Neuronal stem cell (in vitro differentiated cells): ENCODE data around the gene CCDC85C.

Experiments used
- DNase-seq: peaks from one replicate; pipeline ENCODE4 v3.0.0-alpha.2; 2013; ENCODE audit warnings: low spot score
- H2AFZ ChIP-seq: one replicate; pipeline ENCODE4 v1.6.1; 2013; ENCODE audit warnings: mild to moderate bottlenecking, low read length, inconsistent platforms
- H2AK5ac ChIP-seq: 2 replicates; pipeline ENCODE4 v1.6.1; 2013; ENCODE audit warnings: low read depth, mild to moderate bottlenecking, inconsistent platforms, low read length, moderate library complexity, mixed read lengths
- H2BK120ac ChIP-seq: 2 replicates; pipeline ENCODE4 v1.6.1; 2013; ENCODE audit warnings: low read depth, mild to moderate bottlenecking, inconsistent platforms, low read length, moderate library complexity, mixed read lengths
- H2BK12ac ChIP-seq: one replicate; pipeline ENCODE4 v1.6.1; 2013; ENCODE audit warnings: low read length, inconsistent platforms
- H2BK15ac ChIP-seq: 2 replicates; pipeline ENCODE4 v1.6.1; 2013; ENCODE audit warnings: mild to moderate bottlenecking, low read length, inconsistent platforms, mixed read lengths
- H2BK5ac ChIP-seq: one replicate; pipeline ENCODE4 v1.6.1; 2013; ENCODE audit warnings: inconsistent platforms, mild to moderate bottlenecking, low read length, moderate library complexity
- H3K14ac ChIP-seq: one replicate; pipeline ENCODE4 v1.6.1; 2013; ENCODE audit warnings: low read length, inconsistent platforms
- H3K18ac ChIP-seq: 2 replicates; pipeline ENCODE4 v1.6.1; 2013; ENCODE audit warnings: low read length, inconsistent platforms
- H3K23ac ChIP-seq: 2 replicates; pipeline ENCODE4 v1.6.1; 2013; ENCODE audit warnings: low read depth, mild to moderate bottlenecking, mixed read lengths, low read length, inconsistent platforms; ENCODE audit not compliant: poor library complexity
- H3K27ac ChIP-seq: replicated peaks from 3 replicates; pipeline ENCODE4 v1.5.1; 2013; ENCODE audit warnings: low read length, inconsistent platforms
- H3K27me3 ChIP-seq, 3 experiments: 2 replicates each; pipeline ENCODE4 v1.6.1; 2013; ENCODE audit warnings: low read length in 3 of 3, mild to moderate bottlenecking in 2 of 3, inconsistent platforms in 1 of 3, low read depth in 1 of 3, mixed read lengths in 1 of 3, moderate library complexity in 1 of 3; ENCODE audit not compliant: control insufficient read depth in 3 of 3, insufficient read depth in 3 of 3
- H3K36me3 ChIP-seq, 2 donors: replicated peaks in 1 of 2; 2 replicates each; pipeline ENCODE4 v1.6.1; 2013; ENCODE audit warnings: low read length in 2 of 2; ENCODE audit not compliant: control insufficient read depth in 2 of 2, insufficient read depth in 2 of 2
- H3K4ac ChIP-seq: 2 replicates; pipeline ENCODE4 v1.6.1; 2013; ENCODE audit warnings: inconsistent platforms, mild to moderate bottlenecking, low read length, moderate library complexity
- H3K4me1 ChIP-seq, 2 donors: 1 replicate in 1 of 2; 2 replicates in 1 of 2; pipeline ENCODE4 v1.6.1; 2013; ENCODE audit warnings: low read length in 2 of 2, low read depth in 1 of 2; ENCODE audit not compliant: control insufficient read depth in 2 of 2, insufficient read depth in 1 of 2
- H3K4me2 ChIP-seq: one replicate; pipeline ENCODE4 v1.6.1; 2013; ENCODE audit warnings: mild to moderate bottlenecking, low read length, inconsistent platforms; ENCODE audit not compliant: insufficient read depth, poor library complexity, severe bottlenecking
- H3K4me3 ChIP-seq, 2 donors: 2 replicates each; pipeline ENCODE4 v1.5.1; 2013; ENCODE audit warnings: low read length in 2 of 2, mild to moderate bottlenecking in 2 of 2, inconsistent platforms in 1 of 2, moderate library complexity in 1 of 2
- H3K79me1 ChIP-seq: one replicate; pipeline ENCODE4 v1.6.1; 2013; ENCODE audit warnings: low read depth, mild to moderate bottlenecking, inconsistent platforms, low read length, moderate library complexity
- H3K9ac ChIP-seq: one replicate; pipeline ENCODE4 v1.6.1; 2013; ENCODE audit warnings: mild to moderate bottlenecking, low read depth, low read length, inconsistent platforms; ENCODE audit not compliant: poor library complexity
- H3K9me3 ChIP-seq, 2 donors: replicated peaks in 1 of 2; 2 replicates each; pipeline versions ENCODE3 to v1.6.1; 2013; ENCODE audit warnings: low read length in 2 of 2, mild to moderate bottlenecking in 2 of 2, inconsistent platforms in 1 of 2, low read depth in 1 of 2, mixed read lengths in 1 of 2, moderate library complexity in 1 of 2; ENCODE audit not compliant: control insufficient read depth in 2 of 2, insufficient read depth in 1 of 2
- H4K8ac ChIP-seq: one replicate; pipeline ENCODE4 v1.6.1; 2013; ENCODE audit warnings: low read depth, mild to moderate bottlenecking, inconsistent platforms, low read length, moderate library complexity
- H4K91ac ChIP-seq: one replicate; pipeline ENCODE4 v1.6.1; 2013; ENCODE audit warnings: low read length, low read depth, mild to moderate bottlenecking, inconsistent platforms; ENCODE audit not compliant: poor library complexity
- WGBS, 2 donors: extraction: QIAGEN DNeasy Blood & Tissue Kit; methylation state at CpG; one replicate each; pipeline ENCODE4 v1.1.7; 2013; ENCODE audit warnings: missing lambda C conversion rate in 2 of 2, mixed read lengths in 1 of 2; ENCODE audit not compliant: insufficient read length in 2 of 2, insufficient replicate concordance in 1 of 2; ENCODE audit errors: extremely low coverage in 2 of 2; 5-methylcytosine and 5-hydroxymethylcytosine counted together

Gene CCDC85C

GRCh38 chr14:99645545-99646505 is 41.8 kb upstream of the CCDC85C start:
- H3K4me1 ChIP-seq: peaks cover 5 to 13% of the 10 kb centered on the region in 2 donors
- peak overlapping the region; percentile 75 for H3K23ac ChIP-seq
- H2BK15ac ChIP-seq: peak overlapping the region; percentile 99
- H3K14ac ChIP-seq: peak overlapping the region; percentile 99
- peak overlapping the region; percentile 95 for H2AK5ac ChIP-seq
- H3K9me3 ChIP-seq: no peaks in the 10 kb centered on the region
- H4K8ac ChIP-seq: peak overlapping the region; percentile 86
- peak overlapping the region in 1 of 2 donors; percentile 70 for H3K4me3 ChIP-seq
- H3K4ac ChIP-seq: no peak overlapping the region
- peaks cover 0 to 20% (median 0%) of the 10 kb centered on the region in 3 experiments for H3K27me3 ChIP-seq
- H2BK12ac ChIP-seq: peak overlapping the region; percentile 66
- H2BK5ac ChIP-seq: peak overlapping the region; percentile 29
- DNase-seq: no peak
- H3K27ac ChIP-seq: no peak overlapping the region
- H2BK120ac ChIP-seq: peak overlapping the region; percentile 74
- H2AFZ ChIP-seq: no peak overlapping the region
- no peaks in the 10 kb centered on the region for H3K36me3 ChIP-seq
- H4K91ac ChIP-seq: no peak overlapping the region
- H3K18ac ChIP-seq: peak overlapping the region; percentile 97
- WGBS, 2 donors: no CpG with 5 or more reads among the region's 32 CpGs
- peak overlapping the region; percentile 55 for H3K9ac ChIP-seq
- H3K79me1 ChIP-seq: peaks cover 3% of the 10 kb centered on the region
- H3K4me2 ChIP-seq: peak overlapping the region; percentile 68

GRCh38 chr14:99644723-99645544 is 40.9 kb upstream of the CCDC85C start, which contains the start of gene HHIPL1:
Gene HHIPL1 (plus strand): TSS chr14:99645129. CDS start chr14:99645208, 79 bp downstream.
- peak within 1 kb of the TSS; percentile 95 for H2AK5ac ChIP-seq
- peak within 1 kb of the TSS; percentile 68 for H3K4me2 ChIP-seq
- H3K27me3 ChIP-seq: peaks cover 0 to 20% (median 0%) of the 10 kb centered on the region in 3 experiments
- H3K18ac ChIP-seq: peak within 1 kb of the TSS; percentile 97
- H3K4me1 ChIP-seq: peaks cover 5 to 13% of the 10 kb centered on the region in 2 donors
- peak within 1 kb of the TSS; percentile 74 for H2BK120ac ChIP-seq
- H4K8ac ChIP-seq: peak within 1 kb of the TSS; percentile 86
- peak within 1 kb of the TSS; percentile 66 for H2BK12ac ChIP-seq
- H3K79me1 ChIP-seq: peaks cover 3% of the 10 kb centered on the region
- H2AFZ ChIP-seq: peak within 1 kb of the TSS; percentile 73
- peak within 1 kb of the TSS; percentile 75 for H3K23ac ChIP-seq
- H3K14ac ChIP-seq: peak within 1 kb of the TSS; percentile 99
- no peaks in the 10 kb centered on the region for H3K9me3 ChIP-seq
- WGBS, 2 donors: no CpG with 5 or more reads among the region's 91 CpGs
- H2BK15ac ChIP-seq: peak within 1 kb of the TSS; percentile 99
- peak within 1 kb of the TSS in 1 of 2 donors; percentile 70 for H3K4me3 ChIP-seq
- H3K4ac ChIP-seq: no peak within 1 kb of the TSS
- peak within 1 kb of the TSS; percentile 89 for H4K91ac ChIP-seq
- no peak within 1 kb of the TSS for H3K27ac ChIP-seq
- H2BK5ac ChIP-seq: peak within 1 kb of the TSS; percentile 29
- no peaks in the 10 kb centered on the region for H3K36me3 ChIP-seq
- H3K9ac ChIP-seq: peak within 1 kb of the TSS; percentile 55
- no peak for DNase-seq

- DNase-seq: no peak
- Histone ChIP-seq H3K4ac (no peak overlapping the region), H2BK15ac (peak overlapping the region; percentile 99), H3K36me3 (no peaks in the 10 kb centered on the region), H2BK5ac (no peak overlapping the region), H2AFZ (peak overlapping the region; percentile 73), H3K27me3 (peaks cover 0 to 20% (median 0%) of the 10 kb centered on the region in 3 experiments), H3K4me3 (no peak overlapping the region), H3K4me1 (peaks cover 5 to 13% of the 10 kb centered on the region in 2 donors), H2BK12ac (no peak overlapping the region), H3K23ac (no peak overlapping the region), H2BK120ac (peak overlapping the region; percentile 74), H3K9me3 (no peaks in the 10 kb centered on the region), H4K91ac (no peak overlapping the region), H3K9ac (no peak overlapping the region), H3K18ac (no peak overlapping the region), H3K79me1 (peaks cover 3% of the 10 kb centered on the region), H3K27ac (no peak overlapping the region), H2AK5ac (peak overlapping the region; percentile 47), H3K14ac (no peak overlapping the region), H4K8ac (no peak overlapping the region), H3K4me2 (no peak overlapping the region)
- WGBS, 2 donors: no CpG with 5 or more reads among the region's 11 CpGs
These were observed 40.1 kb upstream of the CCDC85C start for GRCh38 chr14:99644035-99644587.
